ENCODE data around the gene OVOL1. TPM values are rescaled to one million over a fixed set of nuclear protein-coding genes. Genes with fewer than 3 reads are reported as not detected.

The OVOL1 gene
- total RNA-seq, 1 experiment from 2014 or later, result 17.1 TPM

DNA sequence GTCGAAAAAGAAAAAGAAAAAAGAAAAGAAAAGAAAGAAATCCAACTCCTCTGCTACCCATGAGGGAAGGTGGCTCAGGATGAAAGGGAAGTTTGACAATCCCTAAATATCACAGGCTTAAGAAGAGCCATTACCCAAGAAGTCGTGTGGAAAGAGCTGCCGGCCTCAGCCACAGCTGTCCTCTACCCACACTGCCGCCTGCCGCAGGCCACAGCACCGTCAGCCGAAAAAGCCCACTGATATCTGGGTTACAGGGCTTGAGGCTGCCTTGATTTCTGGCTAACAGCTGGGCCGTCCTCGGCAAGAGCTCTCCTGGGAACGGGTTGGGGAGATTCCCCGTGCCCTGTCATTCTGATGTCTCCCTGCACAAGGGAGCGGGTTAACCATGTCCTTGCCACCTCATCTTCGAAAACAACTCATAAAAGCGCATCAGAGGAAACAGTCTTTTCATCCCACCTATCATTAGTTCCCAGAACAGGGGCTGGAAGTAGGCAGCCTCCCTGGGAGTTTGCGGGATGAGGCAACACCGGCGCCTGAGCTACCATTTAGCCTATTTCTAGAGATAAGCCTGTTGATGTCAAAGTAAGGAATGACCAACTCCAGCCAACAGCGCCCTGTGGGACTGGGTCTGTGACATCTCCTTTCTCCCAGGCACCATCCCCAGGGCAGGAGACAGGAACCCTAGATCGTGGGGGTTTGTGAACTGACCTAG lies 25.1 kb downstream of the OVOL1 start:
- intact Hi-C loops (cut with micrococcal nuclease), result no loop called here
- H3K9ac ChIP-seq (ENCODE audit: low read length), result no peak overlapping the region
- H3F3A ChIP-seq (ENCODE audit: low read length, unreplicated experiment), result no peaks in the 10 kb centered on the region
- no peaks in the 10 kb centered on the region for H3K27me3 ChIP-seq (ENCODE audit: low read length)
- no peak overlapping the region for H3K4me2 ChIP-seq (ENCODE audit: low read length)
- H2AFZ ChIP-seq (ENCODE audit: low read length), result no peak overlapping the region
- ChIA-PET POLR2A (ENCODE audit: unreplicated experiment) (no interaction called here), CTCF (interaction anchor here (0.5 kb wide), 1 partner anchor 17 kb away, joined by 4 read pairs; no protein-coding TSS in a partner anchor)
- no peak for TF ChIP-seq EZH2phosphoT487 (IDR thresholded peaks at IDR 0.05; ENCODE audit: borderline replicate concordance, low read length)
- TF ChIP-seq EZH2 (IDR thresholded peaks at IDR 0.05; ENCODE audit: low read length, unreplicated experiment), result no peak
- H3K27ac ChIP-seq (ENCODE audit: low read length), result no peak overlapping the region
- H3K36me3 ChIP-seq (ENCODE audit: low read depth, low read length), result no peaks in the 10 kb centered on the region
- no peaks in the 10 kb centered on the region for H3K9me2 ChIP-seq (replicated peaks; ENCODE audit: low read length)
- no peak for ATAC-seq
- H3K4me3 ChIP-seq (ENCODE audit: low read length), result no peak overlapping the region
- H4K20me1 ChIP-seq (ENCODE audit: low read length), result no peaks in the 10 kb centered on the region
- no TSS peak for BruUV-seq (replicated peaks)
- H3K9me3 ChIP-seq (ENCODE audit: low read length), result no peaks in the 10 kb centered on the region
- no peaks in the 10 kb centered on the region for H3K4me1 ChIP-seq (ENCODE audit: insufficient read depth, low read length)
- no peaks in the 10 kb centered on the region for H3K79me2 ChIP-seq (ENCODE audit: low read length)
- DNase-seq, result no peak

DNA sequence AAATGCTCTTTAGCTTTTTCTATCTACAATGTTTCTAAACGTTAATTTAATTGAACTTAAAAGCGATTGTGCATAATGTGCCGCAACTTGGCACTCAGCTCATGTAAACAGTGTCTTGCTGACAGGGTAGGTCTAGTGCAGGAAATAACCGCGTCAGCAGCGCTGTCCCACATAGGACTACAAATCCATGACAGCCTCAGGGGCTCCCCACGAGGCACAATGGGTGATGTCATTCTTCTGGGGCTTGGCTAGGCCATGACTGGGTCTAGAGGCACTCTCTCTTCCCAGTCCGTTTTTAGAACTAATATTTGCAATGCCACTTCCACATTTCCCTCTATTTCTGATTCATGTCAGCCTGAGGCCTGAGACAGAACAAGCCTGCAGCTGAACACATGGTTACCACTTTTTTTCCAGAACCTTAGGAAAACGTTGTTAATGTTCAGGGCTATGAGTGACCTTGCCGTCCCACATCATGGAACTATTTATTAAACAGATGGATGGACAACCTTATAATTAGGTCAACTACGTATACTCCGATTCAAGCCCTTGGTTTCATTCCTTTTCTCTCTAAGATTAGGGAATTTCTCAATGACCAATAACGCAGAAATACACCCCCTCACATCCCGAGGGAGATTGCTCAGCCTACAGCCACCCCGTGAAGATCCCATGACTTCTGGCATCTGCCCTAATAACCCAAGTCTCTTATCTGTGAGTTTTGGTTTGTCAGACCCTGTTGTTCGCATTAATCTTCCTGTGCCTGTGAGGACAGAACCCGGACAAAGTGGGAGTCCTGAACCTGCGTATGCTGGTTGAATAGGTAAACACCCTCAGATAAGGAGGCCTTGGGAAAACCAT lies 27.5 kb downstream of the OVOL1 start:
- Histone ChIP-seq H3K4me3 (ENCODE audit: low read length) (no peak overlapping the region), H3K79me2 (ENCODE audit: low read length) (no peaks in the 10 kb centered on the region), H3K9me3 (ENCODE audit: low read length) (no peaks in the 10 kb centered on the region), H2AFZ (ENCODE audit: low read length) (no peak overlapping the region), H3K27ac (ENCODE audit: low read length) (no peak overlapping the region), H4K20me1 (ENCODE audit: low read length) (no peaks in the 10 kb centered on the region), H3K4me2 (ENCODE audit: low read length) (no peak overlapping the region), H3K36me3 (ENCODE audit: low read depth, low read length) (no peaks in the 10 kb centered on the region), H3K27me3 (ENCODE audit: low read length) (no peaks in the 10 kb centered on the region), H3K9ac (ENCODE audit: low read length) (no peak overlapping the region), H3F3A (ENCODE audit: low read length, unreplicated experiment) (no peaks in the 10 kb centered on the region), H3K4me1 (ENCODE audit: insufficient read depth, low read length) (peaks cover 4% of the 10 kb centered on the region; the same call in 1 of the 2 replicates), H3K9me2 (replicated peaks; ENCODE audit: low read length) (no peaks in the 10 kb centered on the region)
- ATAC-seq, result no peak
- DNase-seq, result no peak
- TF ChIP-seq, protein P1, sequence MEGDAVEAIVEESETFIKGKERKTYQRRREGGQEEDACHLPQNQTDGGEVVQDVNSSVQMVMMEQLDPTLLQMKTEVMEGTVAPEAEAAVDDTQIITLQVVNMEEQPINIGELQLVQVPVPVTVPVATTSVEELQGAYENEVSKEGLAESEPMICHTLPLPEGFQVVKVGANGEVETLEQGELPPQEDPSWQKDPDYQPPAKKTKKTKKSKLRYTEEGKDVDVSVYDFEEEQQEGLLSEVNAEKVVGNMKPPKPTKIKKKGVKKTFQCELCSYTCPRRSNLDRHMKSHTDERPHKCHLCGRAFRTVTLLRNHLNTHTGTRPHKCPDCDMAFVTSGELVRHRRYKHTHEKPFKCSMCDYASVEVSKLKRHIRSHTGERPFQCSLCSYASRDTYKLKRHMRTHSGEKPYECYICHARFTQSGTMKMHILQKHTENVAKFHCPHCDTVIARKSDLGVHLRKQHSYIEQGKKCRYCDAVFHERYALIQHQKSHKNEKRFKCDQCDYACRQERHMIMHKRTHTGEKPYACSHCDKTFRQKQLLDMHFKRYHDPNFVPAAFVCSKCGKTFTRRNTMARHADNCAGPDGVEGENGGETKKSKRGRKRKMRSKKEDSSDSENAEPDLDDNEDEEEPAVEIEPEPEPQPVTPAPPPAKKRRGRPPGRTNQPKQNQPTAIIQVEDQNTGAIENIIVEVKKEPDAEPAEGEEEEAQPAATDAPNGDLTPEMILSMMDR (conservative IDR thresholded peaks at IDR 0.05; ENCODE audit: low read depth, low read length), result no peak
- no peak for TF ChIP-seq EZH2phosphoT487 (IDR thresholded peaks at IDR 0.05; ENCODE audit: borderline replicate concordance, low read length)
- no peak for TF ChIP-seq EZH2 (IDR thresholded peaks at IDR 0.05; ENCODE audit: low read length, unreplicated experiment)
- POLR2A ChIA-PET (ENCODE audit: unreplicated experiment), result no interaction called here
- no TSS peak for BruUV-seq (replicated peaks)
- CTCF ChIA-PET, result interaction anchor here (1.4 kb wide), 1 partner anchor 34 kb away, joined by 10 read pairs; no protein-coding TSS in a partner anchor
- intact Hi-C loops (cut with micrococcal nuclease), result no loop called here

DNA sequence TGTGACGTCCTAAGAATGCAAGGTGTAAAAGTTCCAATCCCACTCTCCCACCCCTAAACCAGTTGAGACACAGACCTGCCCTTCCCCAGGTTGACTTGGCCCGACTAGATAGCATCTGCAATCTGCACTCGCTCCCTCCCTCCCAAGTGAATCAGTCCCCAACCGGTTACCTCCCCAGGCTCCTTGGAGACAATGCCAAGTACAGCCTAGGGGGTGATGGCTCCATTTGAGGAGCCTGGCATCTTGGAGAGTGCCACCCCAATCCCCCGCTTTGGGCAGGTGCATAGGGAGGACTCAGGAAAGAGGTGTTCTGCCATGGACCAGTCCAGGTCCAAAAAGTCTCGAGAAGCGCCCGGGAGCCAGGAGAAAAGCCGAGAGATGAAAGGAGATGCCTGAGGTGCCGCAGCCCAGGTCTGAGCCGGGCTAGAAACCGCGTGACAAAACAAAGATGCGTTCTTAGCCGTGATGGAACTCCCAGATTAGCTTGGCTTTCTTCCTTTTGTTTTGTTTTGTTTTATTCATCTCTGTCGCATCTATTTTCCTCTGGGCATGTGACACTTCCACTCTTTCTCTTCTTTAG lies 28.2 kb downstream of the OVOL1 start:
- no peak overlapping the region for H2AFZ ChIP-seq (ENCODE audit: low read length)
- no peak overlapping the region for H3K9ac ChIP-seq (ENCODE audit: low read length)
- POLR2A ChIA-PET (ENCODE audit: unreplicated experiment), result no interaction called here
- no peaks in the 10 kb centered on the region for H3K27me3 ChIP-seq (ENCODE audit: low read length)
- DNase-seq, result no peak
- H3K4me2 ChIP-seq (ENCODE audit: low read length), result no peak overlapping the region
- no peaks in the 10 kb centered on the region for H3F3A ChIP-seq (ENCODE audit: low read length, unreplicated experiment)
- H3K27ac ChIP-seq (ENCODE audit: low read length), result no peak overlapping the region
- H4K20me1 ChIP-seq (ENCODE audit: low read length), result no peaks in the 10 kb centered on the region
- BruUV-seq (replicated peaks), result no TSS peak
- no peak for ATAC-seq
- H3K9me2 ChIP-seq (replicated peaks; ENCODE audit: low read length), result no peaks in the 10 kb centered on the region
- no peaks in the 10 kb centered on the region for H3K79me2 ChIP-seq (ENCODE audit: low read length)
- TF ChIP-seq, protein P1 (conservative IDR thresholded peaks at IDR 0.05; ENCODE audit: low read depth, low read length), result no peak
- TF ChIP-seq EZH2phosphoT487 (IDR thresholded peaks at IDR 0.05; ENCODE audit: borderline replicate concordance, low read length) (no peak), EZH2 (IDR thresholded peaks at IDR 0.05; ENCODE audit: low read length, unreplicated experiment) (no peak)
- H3K4me3 ChIP-seq (ENCODE audit: low read length), result no peak overlapping the region
- H3K9me3 ChIP-seq (ENCODE audit: low read length), result no peaks in the 10 kb centered on the region
- intact Hi-C loops (cut with micrococcal nuclease), result no loop called here
- H3K4me1 ChIP-seq (ENCODE audit: insufficient read depth, low read length), result peaks cover 4% of the 10 kb centered on the region; the same call in 1 of the 2 replicates
- CTCF ChIA-PET, result no interaction called here
- no peaks in the 10 kb centered on the region for H3K36me3 ChIP-seq (ENCODE audit: low read depth, low read length)

All from PC-3 (cell line).